ENCODE measurements around the gene GOLM1. TPM values are rescaled to one million over a fixed set of nuclear protein-coding genes. Genes with fewer than 3 reads are reported as not detected.

Gene GOLM1
- total RNA-seq, 2 experiments from 2014 or later, result 2.7 TPM

DNA sequence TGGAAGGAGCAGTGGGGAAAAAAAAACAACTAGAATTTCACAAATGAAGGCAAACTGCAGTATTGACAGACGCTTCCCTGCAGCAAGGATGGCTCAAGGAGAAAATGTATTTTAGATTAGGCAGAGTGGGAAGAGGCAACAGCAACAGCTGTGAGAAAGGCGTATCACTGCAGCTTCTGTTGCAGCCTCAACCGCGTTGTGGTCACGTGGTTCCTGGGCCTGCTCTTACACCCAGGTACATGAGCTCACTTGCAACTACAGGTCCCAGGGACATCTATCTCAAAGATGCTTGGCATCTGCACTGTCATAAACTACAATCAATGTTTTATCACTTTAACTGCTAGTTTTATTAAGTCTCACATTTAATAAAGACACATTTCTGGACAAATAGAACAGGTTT, 36.0 kb upstream of the GOLM1 start:
- H3K27ac Mint-ChIP-seq, result no peak overlapping the region
- peaks cover 5% of the 10 kb centered on the region for H3K9me3 Mint-ChIP-seq
- H3K27me3 Mint-ChIP-seq, result peaks cover 2% of the 10 kb centered on the region
- TF ChIP-seq, protein P1, sequence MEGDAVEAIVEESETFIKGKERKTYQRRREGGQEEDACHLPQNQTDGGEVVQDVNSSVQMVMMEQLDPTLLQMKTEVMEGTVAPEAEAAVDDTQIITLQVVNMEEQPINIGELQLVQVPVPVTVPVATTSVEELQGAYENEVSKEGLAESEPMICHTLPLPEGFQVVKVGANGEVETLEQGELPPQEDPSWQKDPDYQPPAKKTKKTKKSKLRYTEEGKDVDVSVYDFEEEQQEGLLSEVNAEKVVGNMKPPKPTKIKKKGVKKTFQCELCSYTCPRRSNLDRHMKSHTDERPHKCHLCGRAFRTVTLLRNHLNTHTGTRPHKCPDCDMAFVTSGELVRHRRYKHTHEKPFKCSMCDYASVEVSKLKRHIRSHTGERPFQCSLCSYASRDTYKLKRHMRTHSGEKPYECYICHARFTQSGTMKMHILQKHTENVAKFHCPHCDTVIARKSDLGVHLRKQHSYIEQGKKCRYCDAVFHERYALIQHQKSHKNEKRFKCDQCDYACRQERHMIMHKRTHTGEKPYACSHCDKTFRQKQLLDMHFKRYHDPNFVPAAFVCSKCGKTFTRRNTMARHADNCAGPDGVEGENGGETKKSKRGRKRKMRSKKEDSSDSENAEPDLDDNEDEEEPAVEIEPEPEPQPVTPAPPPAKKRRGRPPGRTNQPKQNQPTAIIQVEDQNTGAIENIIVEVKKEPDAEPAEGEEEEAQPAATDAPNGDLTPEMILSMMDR (IDR thresholded peaks at IDR 0.05), result no peak
- H3K4me1 Mint-ChIP-seq (ENCODE audit: low read depth), result peaks cover 2% of the 10 kb centered on the region
- no peak for ATAC-seq
- ChIA-PET POLR2A (no interaction called here), CTCF (no interaction called here)
- no peaks in the 10 kb centered on the region for H3K36me3 Mint-ChIP-seq (ENCODE audit: low read depth)
- H3K4me3 Mint-ChIP-seq, result no peak overlapping the region
- intact Hi-C loops (cut with micrococcal nuclease), result no loop called here
- peak; percentile 3 for DNase-seq

DNA sequence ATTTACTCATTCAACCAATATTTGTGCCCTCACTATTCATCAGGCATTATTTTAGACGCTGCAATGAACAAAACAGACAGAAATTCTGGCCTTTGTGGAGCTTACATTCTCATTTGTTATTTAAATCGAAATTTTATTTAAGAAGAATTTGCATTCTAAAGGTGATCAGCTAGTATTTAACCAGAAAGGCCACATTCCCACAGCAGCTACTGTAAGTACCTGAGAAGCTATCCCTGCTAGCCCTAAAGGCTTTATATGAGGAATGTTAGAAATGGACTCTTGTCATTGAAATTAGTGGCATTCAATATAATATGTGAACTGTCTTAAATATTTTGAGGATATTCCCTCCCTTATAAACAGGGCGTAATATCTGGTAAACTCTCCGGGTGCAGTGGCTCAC, 35.0 kb upstream of the GOLM1 start:
- TF ChIP-seq, protein P1 (IDR thresholded peaks at IDR 0.05), result no peak
- no peak for ATAC-seq
- H3K27ac Mint-ChIP-seq, result no peak overlapping the region

DNA sequence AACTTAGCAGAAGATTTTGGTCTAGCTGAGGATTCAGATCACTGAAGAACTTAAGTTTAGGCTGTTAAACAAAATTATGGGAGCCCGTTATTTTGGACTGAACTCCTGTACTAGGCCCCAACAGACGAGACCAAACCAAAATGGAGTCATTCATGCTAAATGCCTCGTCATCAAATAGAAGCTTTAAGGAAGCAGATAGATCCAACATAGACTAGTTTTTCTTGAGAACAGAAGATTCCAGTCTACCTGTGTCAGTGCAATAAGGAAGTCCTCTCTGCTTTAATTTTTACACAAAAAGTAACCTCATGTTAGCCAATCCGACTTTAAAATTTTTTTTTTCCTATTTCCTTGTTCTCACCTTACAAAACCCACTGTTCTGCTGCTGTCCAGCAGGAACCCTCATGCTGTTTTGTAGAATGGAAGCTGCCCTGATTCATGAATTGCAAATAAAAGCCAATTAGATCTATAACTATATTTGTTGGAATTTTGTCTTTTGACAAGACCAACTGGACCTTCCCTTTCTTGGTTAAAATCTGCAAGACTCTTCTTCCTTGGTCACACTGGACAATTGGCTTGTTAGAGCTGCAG, 29.0 kb upstream of the GOLM1 start:
- ATAC-seq, result no peak
- DNase-seq, result no peak
- no peak overlapping the region for H3K4me3 Mint-ChIP-seq
- no peaks in the 10 kb centered on the region for H3K27me3 Mint-ChIP-seq
- TF ChIP-seq, protein P1 (IDR thresholded peaks at IDR 0.05), result no peak
- H3K36me3 Mint-ChIP-seq (ENCODE audit: low read depth), result no peaks in the 10 kb centered on the region
- ChIA-PET POLR2A (no interaction called here), CTCF (no interaction called here)
- no peaks in the 10 kb centered on the region for H3K4me1 Mint-ChIP-seq (ENCODE audit: low read depth)
- H3K9me3 Mint-ChIP-seq, result peaks cover 5% of the 10 kb centered on the region
- intact Hi-C loops (cut with micrococcal nuclease), result no loop called here
- H3K27ac Mint-ChIP-seq, result no peak overlapping the region

More for the DNA sequence above, 35.0 kb upstream of the GOLM1 start:
- Mint-ChIP-seq H3K27me3 (peaks cover 2% of the 10 kb centered on the region), H3K36me3 (ENCODE audit: low read depth) (no peaks in the 10 kb centered on the region), H3K9me3 (peaks cover 5% of the 10 kb centered on the region), H3K4me1 (ENCODE audit: low read depth) (peaks cover 2% of the 10 kb centered on the region), H3K4me3 (no peak overlapping the region)
- CTCF ChIA-PET, result no interaction called here
- no peak for DNase-seq
- POLR2A ChIA-PET, result interaction anchor here (0.6 kb wide), 1 partner anchor 743 kb away, joined by 3 read pairs; no protein-coding TSS in a partner anchor
- intact Hi-C loops (cut with micrococcal nuclease), result no loop called here

DNA sequence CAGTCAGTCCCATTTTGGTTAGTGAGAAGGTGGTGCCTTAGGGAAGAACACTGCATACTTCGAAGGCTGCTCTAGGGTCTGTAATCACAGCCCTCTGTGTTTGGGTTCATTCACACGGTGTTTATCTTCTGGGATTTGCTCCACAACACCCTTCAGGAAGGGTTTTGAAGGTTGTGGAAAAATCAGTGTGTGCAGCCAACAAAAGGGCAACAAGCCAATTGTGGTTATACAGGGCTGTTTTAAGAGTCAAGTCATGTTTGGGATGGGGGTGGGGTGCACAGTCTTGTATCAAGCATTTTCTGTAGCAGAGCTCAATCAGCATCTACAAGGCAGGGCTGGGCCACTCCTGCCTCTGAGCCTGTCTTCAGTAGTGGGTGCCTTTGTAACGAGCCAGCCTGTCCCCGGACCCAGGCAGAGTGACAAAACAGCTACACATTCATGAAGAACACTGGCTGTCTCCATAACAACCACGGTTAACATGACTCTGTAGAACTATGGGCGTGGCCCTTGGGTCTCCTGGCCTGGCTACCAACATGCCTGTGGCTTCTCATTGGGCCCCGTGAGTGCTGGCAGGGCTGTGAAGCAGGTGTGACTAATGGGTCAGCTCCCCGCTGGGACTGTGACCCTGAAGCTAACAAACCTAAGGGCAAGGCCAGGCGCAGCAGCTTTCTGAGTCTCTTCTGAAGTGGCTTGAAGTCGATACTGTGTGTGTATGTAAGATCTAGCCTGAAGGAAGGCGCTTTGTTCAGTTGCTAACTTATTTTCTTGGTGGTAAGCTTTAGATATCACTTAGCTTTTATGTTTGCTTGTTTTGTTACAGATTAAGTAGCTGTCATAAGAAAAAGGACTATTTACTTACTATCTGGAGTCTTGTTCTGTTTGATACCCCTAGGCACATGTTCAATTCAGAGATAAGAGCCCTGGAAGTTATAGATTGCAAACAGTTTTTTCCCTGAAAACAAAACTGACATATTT, 27.9 kb upstream of the GOLM1 start:
- TF ChIP-seq, protein P1 (IDR thresholded peaks at IDR 0.05), result no peak
- intact Hi-C loops (cut with micrococcal nuclease), result no loop called here
- ChIA-PET POLR2A (no interaction called here), CTCF (no interaction called here)
- ATAC-seq (no peak), DNase-seq (peak; percentile 3)
- Mint-ChIP-seq H3K4me3 (no peak overlapping the region), H3K9me3 (peaks cover under 1% of the 10 kb centered on the region), H3K27ac (no peak overlapping the region), H3K36me3 (ENCODE audit: low read depth) (no peaks in the 10 kb centered on the region), H3K4me1 (ENCODE audit: low read depth) (no peaks in the 10 kb centered on the region), H3K27me3 (no peaks in the 10 kb centered on the region)

DNA sequence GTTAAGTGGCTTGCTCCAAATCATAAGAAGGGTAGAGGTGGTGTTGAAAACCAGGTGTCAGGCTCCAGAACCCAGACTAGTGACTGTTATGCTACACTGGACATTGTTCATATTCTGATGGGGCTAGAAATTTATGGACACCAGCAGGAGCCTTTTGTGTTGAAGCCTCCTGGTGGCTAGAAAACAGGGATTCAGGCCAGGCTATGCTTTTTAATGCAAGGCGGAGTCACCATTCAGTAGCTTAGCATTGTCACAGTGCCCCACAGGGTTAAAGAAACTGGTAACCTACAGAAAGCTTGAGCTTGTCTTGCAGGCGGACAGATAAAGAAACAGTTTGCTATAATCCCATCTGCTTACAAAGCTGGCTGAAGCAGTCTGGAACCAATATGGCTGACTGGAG, 23.0 kb upstream of the GOLM1 start:
- no peaks in the 10 kb centered on the region for H3K4me1 Mint-ChIP-seq (ENCODE audit: low read depth)
- DNase-seq (no peak), ATAC-seq (no peak)
- CTCF ChIA-PET, result interaction anchor here (1.2 kb wide), 1 partner anchor 21 kb away, joined by 3 read pairs; no protein-coding TSS in a partner anchor
- no peaks in the 10 kb centered on the region for H3K9me3 Mint-ChIP-seq
- no peak overlapping the region for H3K27ac Mint-ChIP-seq
- intact Hi-C loops (cut with micrococcal nuclease), result no loop called here
- POLR2A ChIA-PET, result no interaction called here
- H3K27me3 Mint-ChIP-seq, result peaks cover 4% of the 10 kb centered on the region
- H3K36me3 Mint-ChIP-seq (ENCODE audit: low read depth), result no peaks in the 10 kb centered on the region
- H3K4me3 Mint-ChIP-seq, result no peak overlapping the region
- TF ChIP-seq, protein P1 (IDR thresholded peaks at IDR 0.05), result no peak
